Activated CD8-positive, alpha-beta T cell treated with anti-CD3 and anti-CD28 coated beads for 36 hours (primary cell): ENCODE data around the gene NDUFA5. TPM values are rescaled to one million over a fixed set of nuclear protein-coding genes. Genes with fewer than 3 reads are reported as not detected.
"Not testable (repeated sequence)": the region's sequence is repeated elsewhere in the genome, so short reads cannot be mapped to it uniquely, and the experiment has no call there.

ENCODE experiments used
- ATAC-seq: fragments of 200-7000 bp; cut with Tn5 transposase; one replicate; pipeline ENCODE4 v1.10.0; 2021; ENCODE audit warnings: mild to moderate bottlenecking, moderate library complexity
- CTCF ChIA-PET: fragments of 350-600 bp; sonication (Branson Sonifier 250); formaldehyde crosslinking; loops from one replicate; lab custom pipeline; 2021; ENCODE audit warnings: antibody characterized with exemption; lab: Charles Lee
- POLR2A ChIA-PET: fragments of 350-600 bp; sonication (Branson Sonifier 250); formaldehyde crosslinking; loops from one replicate; lab custom pipeline; 2021; ENCODE audit warnings: antibody characterized with exemption; lab: Charles Lee
- DNase-seq: peaks from one replicate; pipeline ENCODE4 v3.0.0-alpha.2; 2020
- H3K27ac Mint-ChIP-seq: one replicate; pipeline ENCODE4 v1.8.0; 2021; ENCODE audit warnings: mild to moderate bottlenecking, mixed read lengths
- H3K27me3 Mint-ChIP-seq: one replicate; pipeline ENCODE4 v1.8.0; 2021; ENCODE audit warnings: mixed read lengths
- H3K36me3 Mint-ChIP-seq: one replicate; pipeline ENCODE4 v1.8.0; 2021; ENCODE audit warnings: low read depth, mixed read lengths
- H3K4me1 Mint-ChIP-seq: one replicate; pipeline ENCODE4 v1.8.0; 2021; ENCODE audit warnings: low read depth, mixed read lengths
- H3K4me3 Mint-ChIP-seq: one replicate; pipeline ENCODE4 v1.8.0; 2021; ENCODE audit warnings: mild to moderate bottlenecking, moderate library complexity, mixed read lengths
- H3K9me3 Mint-ChIP-seq: one replicate; pipeline ENCODE4 v1.8.0; 2021; ENCODE audit warnings: mixed read lengths
- CTCF ChIP-seq: fragments of 200-600 bp; IDR thresholded peaks from one replicate; pipeline ENCODE4 v1.8.0; 2022; ENCODE audit warnings: antibody characterized with exemption, mild to moderate bottlenecking
- intact Hi-C: fragments of 100-400 bp; cut with micrococcal nuclease; formaldehyde crosslinking; loops from one replicate; pipeline ENCODE4 v1.10.0; 2022
- total RNA-seq, 2 experiments: library from RNA; stranded (reverse); gene quantifications; one replicate each; pipeline ENCODE4 v1.2.3, GENCODE V29; 2021

The NDUFA5 gene
- total RNA-seq, 2 experiments from 2014 or later = 62.8 to 63.7 TPM

DNA sequence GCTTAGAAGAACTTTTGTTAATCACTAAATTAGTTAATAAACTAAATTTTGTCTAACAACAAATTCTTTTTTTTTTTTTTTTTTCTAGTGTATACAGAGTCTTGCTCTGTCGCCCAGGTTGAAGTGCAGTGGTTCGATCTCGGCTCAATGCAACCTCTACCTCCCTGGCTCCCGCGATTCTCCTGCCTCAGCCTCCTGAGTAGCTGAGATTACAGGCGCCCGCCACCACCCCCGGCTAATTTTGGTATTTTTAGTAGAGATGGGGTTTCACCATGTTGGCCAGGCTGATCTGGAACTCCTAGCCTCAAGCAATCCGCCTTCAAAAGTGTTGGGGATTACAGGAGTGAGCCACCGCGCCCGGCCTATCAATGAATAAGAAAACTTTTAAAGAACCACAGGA, 22.1 kb downstream of the NDUFA5 start:
- H3K27ac Mint-ChIP-seq = no peak overlapping the region
- ATAC-seq = no peak

GRCh38 chr7:123534383-123535260, 23.0 kb downstream of the NDUFA5 start, which contains the start of gene IQUB:
Gene IQUB (minus strand): TSS chr7:123534595. CDS start chr7:123512340, 22,255 bp downstream.
- Mint-ChIP-seq H3K36me3 (no peaks in the 10 kb centered on the region), H3K27me3 (peaks cover 18% of the 10 kb centered on the region), H3K27ac (peak within 1 kb of the TSS; percentile 83), H3K4me1 (peaks cover 31% of the 10 kb centered on the region), H3K9me3 (no peaks in the 10 kb centered on the region), H3K4me3 (peak within 1 kb of the TSS; percentile 86)
- ChIA-PET CTCF (interaction anchor here (0.7 to 2.3 kb wide), 4 partner anchors 23 to 40 kb away, joined by 3 to 11 read pairs (median 4); no protein-coding TSS in a partner anchor), POLR2A (interaction anchor here (0.6 to 1.0 kb wide), 3 partner anchors 23 to 130 kb away, joined by 3 to 5 read pairs (median 3); partner anchors contain the start of gene NDUFA5)
- intact Hi-C loops = loop anchor here (5.0 kb wide), 1 partner anchor 42 kb away; no protein-coding TSS in a partner anchor
- TF ChIP-seq CTCF = no peak
- peak; percentile 98 for DNase-seq
- ATAC-seq = peak; percentile 90

More for the DNA sequence above, 22.1 kb downstream of the NDUFA5 start:
- ChIA-PET CTCF (interaction anchor here (1.3 to 2.3 kb wide), 3 partner anchors 22 to 41 kb away, joined by 3 to 11 read pairs (median 4); no protein-coding TSS in a partner anchor), POLR2A (no interaction called here)
- no peaks in the 10 kb centered on the region for H3K36me3 Mint-ChIP-seq
- peaks cover 18% of the 10 kb centered on the region for H3K27me3 Mint-ChIP-seq
- TF ChIP-seq CTCF = no peak
- intact Hi-C loops = loop anchor here (5.0 kb wide), 1 partner anchor 43 kb away; no protein-coding TSS in a partner anchor
- no peaks in the 10 kb centered on the region for H3K9me3 Mint-ChIP-seq
- no peak for DNase-seq
- H3K4me3 Mint-ChIP-seq = peak overlapping the region; percentile 86
- H3K4me1 Mint-ChIP-seq = peaks cover 31% of the 10 kb centered on the region

- H3K27me3 Mint-ChIP-seq = peaks cover 18% of the 10 kb centered on the region
- H3K4me3 Mint-ChIP-seq = peak overlapping the region; percentile 86
- H3K27ac Mint-ChIP-seq = no peak overlapping the region
- ChIA-PET POLR2A (interaction anchor here (0.7 kb wide), 1 partner anchor 131 kb away, joined by 3 read pairs; no protein-coding TSS in a partner anchor), CTCF (interaction anchor here (0.7 to 2.3 kb wide), 3 partner anchors 27 to 40 kb away, joined by 3 to 11 read pairs (median 3); no protein-coding TSS in a partner anchor)
- H3K36me3 Mint-ChIP-seq = no peaks in the 10 kb centered on the region
- no peak for ATAC-seq
- peaks cover 29% of the 10 kb centered on the region for H3K4me1 Mint-ChIP-seq
- peak; percentile 23 for DNase-seq
- intact Hi-C loops = no loop called here
- TF ChIP-seq CTCF = no peak
- H3K9me3 Mint-ChIP-seq = no peaks in the 10 kb centered on the region
Observed at GRCh38 chr7:123533929-123534382, 23.7 kb downstream of the NDUFA5 start.

DNA sequence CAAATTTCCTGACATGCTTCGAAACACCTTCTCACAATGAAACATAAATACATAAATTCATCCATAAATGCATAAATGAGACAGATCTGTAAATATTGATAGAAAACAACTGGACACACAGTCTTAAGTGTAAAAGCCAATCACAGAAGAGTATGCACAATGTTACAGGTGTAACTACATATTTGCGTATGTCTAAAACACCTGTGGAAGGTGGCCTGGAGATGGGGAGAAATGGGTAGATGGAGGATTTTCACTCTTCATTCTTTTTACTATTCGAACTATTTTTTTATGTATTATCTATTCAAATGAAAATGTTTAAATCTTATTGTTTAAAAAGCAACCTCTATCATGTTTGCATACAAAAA, 24.1 kb downstream of the NDUFA5 start:
- POLR2A ChIA-PET = interaction anchor here (0.7 kb wide), 1 partner anchor 131 kb away, joined by 3 read pairs; no protein-coding TSS in a partner anchor
- ATAC-seq = no peak
- DNase-seq = no peak
- H3K4me1 Mint-ChIP-seq = peaks cover 29% of the 10 kb centered on the region
- H3K36me3 Mint-ChIP-seq = no peaks in the 10 kb centered on the region
- peaks cover 18% of the 10 kb centered on the region for H3K27me3 Mint-ChIP-seq
- CTCF ChIA-PET = interaction anchor here (0.7 kb wide), 1 partner anchor 30 kb away, joined by 3 read pairs; no protein-coding TSS in a partner anchor
- H3K27ac Mint-ChIP-seq = no peak overlapping the region
- peak overlapping the region; percentile 86 for H3K4me3 Mint-ChIP-seq
- H3K9me3 Mint-ChIP-seq = no peaks in the 10 kb centered on the region
- intact Hi-C loops = no loop called here
- no peak for TF ChIP-seq CTCF

- H3K9me3 Mint-ChIP-seq, POLR2A ChIA-PET, H3K36me3 Mint-ChIP-seq, H3K27ac Mint-ChIP-seq, CTCF ChIA-PET, intact Hi-C loops: not testable (repeated sequence)
- peaks cover 23% of the 10 kb centered on the region for H3K4me1 Mint-ChIP-seq
- H3K27me3 Mint-ChIP-seq = peaks cover 18% of the 10 kb centered on the region
- ATAC-seq = peak; percentile 13
- peak; percentile 34 for DNase-seq
- peak overlapping the region; percentile 24 for H3K4me3 Mint-ChIP-seq
Observed at GRCh38 chr7:123532788-123533552, 24.6 kb downstream of the NDUFA5 start.

DNA sequence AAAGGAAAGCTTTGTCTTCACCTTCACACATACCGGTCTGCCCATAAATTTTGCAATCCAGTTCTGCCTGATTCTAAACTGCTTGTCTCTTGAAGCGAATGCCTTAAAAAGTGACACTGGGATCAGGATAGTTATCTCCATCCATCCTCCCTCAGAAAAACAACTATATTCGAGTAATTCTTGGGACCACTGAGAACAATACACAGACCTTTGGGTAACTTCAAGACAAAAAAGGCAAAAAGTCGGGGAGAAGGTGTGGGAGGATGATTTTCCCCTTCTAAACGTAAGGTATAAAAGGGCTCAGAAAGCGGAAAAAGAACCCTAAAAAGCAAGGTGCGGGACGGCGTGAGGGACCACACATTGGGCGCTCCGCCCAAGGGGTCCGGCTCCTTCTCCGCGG, 25.3 kb downstream of the NDUFA5 start:
- ATAC-seq, intact Hi-C loops, H3K27ac Mint-ChIP-seq, CTCF ChIA-PET, POLR2A ChIA-PET, H3K36me3 Mint-ChIP-seq, H3K9me3 Mint-ChIP-seq, DNase-seq: not testable (repeated sequence)
- H3K4me1 Mint-ChIP-seq = peaks cover 23% of the 10 kb centered on the region
- H3K27me3 Mint-ChIP-seq = peaks cover 18% of the 10 kb centered on the region
- H3K4me3 Mint-ChIP-seq = peak overlapping the region; percentile 65

GRCh38 chr7:123530035-123530591, 27.5 kb downstream of the NDUFA5 start:
- POLR2A ChIA-PET, intact Hi-C loops, H3K27ac Mint-ChIP-seq, H3K9me3 Mint-ChIP-seq, DNase-seq, H3K36me3 Mint-ChIP-seq, ATAC-seq, H3K4me3 Mint-ChIP-seq: not testable (repeated sequence)
- CTCF ChIA-PET = interaction anchor here (0.7 to 0.9 kb wide), 2 partner anchors 36 to 37 kb away, joined by 3 read pairs; no protein-coding TSS in a partner anchor
- Mint-ChIP-seq H3K27me3 (peaks cover 21% of the 10 kb centered on the region), H3K4me1 (peaks cover 17% of the 10 kb centered on the region)
